Right lobe of liver (tissue), 4 donors: ENCODE data around the gene CASZ1.

Experiments used
- POLR2A ChIP-seq: fragments of 450-650 bp; IDR thresholded peaks from one replicate; pipeline ENCODE4 v1.6.1; 2017; ENCODE audit warnings: antibody characterized with exemption, mild to moderate bottlenecking
- TF ChIP-seq, protein P1 (sequence below), 4 donors: fragments of 200-600 bp in 3 of 4; fragments of 450-650 bp in 1 of 4; IDR thresholded peaks; one replicate each; pipeline versions ENCODE4 v1.5.1 to v1.8.0; 2016 to 2022; ENCODE audit warnings: antibody characterized with exemption in 4 of 4, mild to moderate bottlenecking in 2 of 4
- donor health status: DM: no; HTN: no; CAD: no.
- donor health status: DM: no; HTN: no; CAD: no.
- donor health status: DM: no; HTN: yes; CAD: no.

DNA sequence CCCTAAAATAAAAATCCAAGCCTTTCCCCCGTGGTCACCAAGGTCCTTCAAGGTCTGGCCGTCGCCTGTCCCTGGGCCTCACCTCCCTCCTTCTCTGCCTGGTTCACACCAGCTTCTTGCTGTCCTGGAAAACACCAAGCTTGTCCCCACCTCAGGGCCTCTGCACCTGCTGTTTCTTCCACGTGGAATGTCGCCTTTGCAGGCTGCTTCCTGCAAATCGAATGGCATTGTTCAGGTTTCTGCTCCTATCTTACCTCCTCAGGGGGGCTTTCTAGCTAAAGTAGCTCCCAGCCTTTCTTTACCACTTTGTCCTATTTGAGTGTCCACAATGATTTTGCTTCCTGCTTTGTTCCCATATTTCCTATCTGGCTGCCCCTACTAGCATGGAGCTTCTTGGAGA is 3.3 kb upstream of the CASZ1 start:
- TF ChIP-seq POLR2A, result no peak
- TF ChIP-seq, protein P1, sequence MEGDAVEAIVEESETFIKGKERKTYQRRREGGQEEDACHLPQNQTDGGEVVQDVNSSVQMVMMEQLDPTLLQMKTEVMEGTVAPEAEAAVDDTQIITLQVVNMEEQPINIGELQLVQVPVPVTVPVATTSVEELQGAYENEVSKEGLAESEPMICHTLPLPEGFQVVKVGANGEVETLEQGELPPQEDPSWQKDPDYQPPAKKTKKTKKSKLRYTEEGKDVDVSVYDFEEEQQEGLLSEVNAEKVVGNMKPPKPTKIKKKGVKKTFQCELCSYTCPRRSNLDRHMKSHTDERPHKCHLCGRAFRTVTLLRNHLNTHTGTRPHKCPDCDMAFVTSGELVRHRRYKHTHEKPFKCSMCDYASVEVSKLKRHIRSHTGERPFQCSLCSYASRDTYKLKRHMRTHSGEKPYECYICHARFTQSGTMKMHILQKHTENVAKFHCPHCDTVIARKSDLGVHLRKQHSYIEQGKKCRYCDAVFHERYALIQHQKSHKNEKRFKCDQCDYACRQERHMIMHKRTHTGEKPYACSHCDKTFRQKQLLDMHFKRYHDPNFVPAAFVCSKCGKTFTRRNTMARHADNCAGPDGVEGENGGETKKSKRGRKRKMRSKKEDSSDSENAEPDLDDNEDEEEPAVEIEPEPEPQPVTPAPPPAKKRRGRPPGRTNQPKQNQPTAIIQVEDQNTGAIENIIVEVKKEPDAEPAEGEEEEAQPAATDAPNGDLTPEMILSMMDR (IDR thresholded peaks at IDR 0.05), result no peak
